GM23338 (cell line): Measurements from ENCODE around the gene ACBD4. TPM values are rescaled to one million over a fixed set of nuclear protein-coding genes. Genes with fewer than 3 reads are reported as not detected.

ENCODE experiments used
- ATAC-seq: fragments of 200-7000 bp; cut with Tn5 transposase; 3 replicates; pipeline ENCODE4 v1.9.1; 2020
- DNase-seq: peaks from one replicate; pipeline ENCODE4 v3.0.0-alpha.2; 2015; ENCODE audit warnings: low spot score
- H2AFZ ChIP-seq: fragments of 200-600 bp; sonication (generic); 2 replicates; pipeline ENCODE4 v1.8.0; 2016; ENCODE audit warnings: antibody characterized with exemption, mild to moderate bottlenecking, moderate library complexity
- H3F3A ChIP-seq: fragments of 200-600 bp; sonication (generic); replicated peaks from 2 replicates; pipeline ENCODE4 v1.8.0; 2017; ENCODE audit warnings: antibody characterized with exemption, mixed run types, low read depth
- H3K27ac ChIP-seq: fragments of 200-600 bp; sonication (generic); 2 replicates; pipeline ENCODE4 v1.6.1; 2016; ENCODE audit warnings: low read depth
- H3K27me3 ChIP-seq: fragments of 200-600 bp; sonication (generic); 2 replicates; pipeline ENCODE4 v1.8.0; 2016; ENCODE audit warnings: mild to moderate bottlenecking, mixed run types, moderate library complexity; ENCODE audit not compliant: insufficient read depth
- H3K36me3 ChIP-seq: fragments of 200-600 bp; sonication (generic); 2 replicates; pipeline ENCODE4 v1.8.0; 2016; ENCODE audit warnings: mild to moderate bottlenecking; ENCODE audit not compliant: insufficient read depth
- H3K4me1 ChIP-seq: fragments of 200-600 bp; sonication (generic); 2 replicates; pipeline ENCODE4 v1.8.0; 2016; ENCODE audit warnings: mild to moderate bottlenecking, moderate library complexity; ENCODE audit not compliant: insufficient read depth
- H3K4me2 ChIP-seq: fragments of 200-600 bp; sonication (generic); 2 replicates; pipeline ENCODE4 v1.7.1; 2017; ENCODE audit warnings: mixed run types
- H3K4me3 ChIP-seq: fragments of 200-600 bp; sonication (generic); 2 replicates; pipeline ENCODE4 v1.6.1; 2016; ENCODE audit warnings: mixed run types
- H3K79me2 ChIP-seq: fragments of 200-600 bp; sonication (generic); replicated peaks from 2 replicates; pipeline ENCODE4 v1.8.0; 2017; ENCODE audit warnings: mild to moderate bottlenecking; ENCODE audit not compliant: insufficient read depth
- H3K9me2 ChIP-seq: fragments of 200-600 bp; sonication (generic); 2 replicates; pipeline ENCODE4 v1.8.0; 2017; ENCODE audit not compliant: insufficient read depth
- H4K20me1 ChIP-seq: fragments of 200-600 bp; sonication (generic); replicated peaks from 2 replicates; pipeline ENCODE4 v1.8.0; 2017; ENCODE audit warnings: mild to moderate bottlenecking; ENCODE audit not compliant: insufficient read depth
- H3K27ac Mint-ChIP-seq: 2 replicates; pipeline ENCODE4 v1.8.0; 2020; ENCODE audit warnings: inconsistent platforms, mild to moderate bottlenecking, moderate library complexity, mixed read lengths
- H3K27me3 Mint-ChIP-seq: 3 replicates; pipeline ENCODE4 v1.8.0; 2022; ENCODE audit warnings: low read depth, mild to moderate bottlenecking, moderate library complexity, mixed read lengths, inconsistent platforms; ENCODE audit not compliant: insufficient read depth, poor library complexity
- H3K36me3 Mint-ChIP-seq: 3 replicates; pipeline ENCODE4 v1.8.0; 2021; ENCODE audit warnings: low read depth, mild to moderate bottlenecking, inconsistent platforms, moderate library complexity, mixed read lengths
- H3K4me1 Mint-ChIP-seq: 3 replicates; pipeline ENCODE4 v1.8.0; 2020; ENCODE audit warnings: mild to moderate bottlenecking, inconsistent platforms, mixed read lengths
- H3K4me3 Mint-ChIP-seq: 3 replicates; pipeline ENCODE4 v1.8.0; 2021; ENCODE audit warnings: moderate library complexity, mild to moderate bottlenecking, inconsistent platforms, mixed read lengths
- H3K9me3 Mint-ChIP-seq: 3 replicates; pipeline ENCODE4 v1.8.0; 2020; ENCODE audit warnings: moderate library complexity, mild to moderate bottlenecking, inconsistent platforms, mixed read lengths
- EZH2phosphoT487 ChIP-seq: fragments of 200-600 bp; sonication (generic); IDR thresholded peaks from one replicate; pipeline ENCODE4 v1.8.1; 2018; ENCODE audit warnings: antibody characterized with exemption; ENCODE audit not compliant: unreplicated experiment
- POLR2AphosphoS5 ChIP-seq: IDR thresholded peaks from 2 replicates; pipeline ENCODE4 v1.6.1; 2016; ENCODE audit warnings: antibody characterized with exemption, low read depth
- ZNF331 ChIP-seq: fragments of 250-450 bp; sonication (Bioruptor Pico); IDR thresholded peaks from 2 replicates; pipeline ENCODE4 v1.5.0; 2020; ENCODE audit warnings: low read depth, mild to moderate bottlenecking, moderate library complexity
- ZNF462 ChIP-seq: fragments of 250-450 bp; sonication (Bioruptor Pico); IDR thresholded peaks from 2 replicates; pipeline ENCODE4 v1.5.0; 2020; ENCODE audit warnings: mild to moderate bottlenecking, moderate library complexity
- polyA plus RNA-seq: library from polyadenylated mRNA; unstranded; fragments of >200 nt; fragmentation: Nextera tagmentation; extraction: Ambion mirVana; gene quantifications from 2 replicates; pipeline ENCODE4 v1.2.1, GENCODE V29; 2016
- total RNA-seq: library from RNA; depleted of rRNA; stranded (reverse); fragments of >200 nt; shearing (Covaris generic); gene quantifications from 2 replicates; pipeline ENCODE4 v1.2.3, GENCODE V29; 2014

Gene ACBD4
- total and polyA plus RNA-seq, 2 experiments from 2014 or later, result 4.5 to 6.7 TPM

- no peak overlapping the region for H3K27ac Mint-ChIP-seq
- H3K9me3 Mint-ChIP-seq, result no peaks in the 10 kb centered on the region
- H2AFZ ChIP-seq, result no peak overlapping the region
- DNase-seq (no peak), ATAC-seq (no peak)
- no peaks in the 10 kb centered on the region for H3K36me3 ChIP-seq
- no peaks in the 10 kb centered on the region for H3K36me3 Mint-ChIP-seq
- no peak overlapping the region for H3K4me3 Mint-ChIP-seq
- H3K4me1 Mint-ChIP-seq, result peaks cover 28% of the 10 kb centered on the region
- no peak overlapping the region for H3K27ac ChIP-seq
- no peaks in the 10 kb centered on the region for H4K20me1 ChIP-seq
- TF ChIP-seq ZNF331 (CRISPR knock-in tag), result no peak
- H3K4me3 ChIP-seq, result no peak overlapping the region
- H3K9me2 ChIP-seq, result no peaks in the 10 kb centered on the region
- H3K4me1 ChIP-seq, result peaks cover 4% of the 10 kb centered on the region; the same call in 1 of the 2 replicates
- H3K27me3 Mint-ChIP-seq, result peaks cover 11% of the 10 kb centered on the region
- H3K79me2 ChIP-seq, result 0 out of 2 replicates have a peak, but pooled peaks cover 2% of the 10 kb centered on the region
- no peaks in the 10 kb centered on the region for H3F3A ChIP-seq
- H3K27me3 ChIP-seq, result no peaks in the 10 kb centered on the region
- no peak overlapping the region for H3K4me2 ChIP-seq
Measured at GRCh38 chr17:45117848-45118646, 17.4 kb upstream of the ACBD4 start.

- Histone ChIP-seq H3K4me2 (no peak overlapping the region), H3K36me3 (no peaks in the 10 kb centered on the region), H4K20me1 (no peaks in the 10 kb centered on the region), H3K79me2 (0 out of 2 replicates have a peak, but pooled peaks cover 2% of the 10 kb centered on the region), H3F3A (no peaks in the 10 kb centered on the region), H3K27me3 (no peaks in the 10 kb centered on the region), H3K4me3 (no peak overlapping the region), H3K27ac (no peak overlapping the region), H3K9me2 (no peaks in the 10 kb centered on the region), H2AFZ (no peak overlapping the region), H3K4me1 (peaks cover 4% of the 10 kb centered on the region; the same call in 1 of the 2 replicates)
- no peak for TF ChIP-seq POLR2AphosphoS5
- TF ChIP-seq EZH2phosphoT487, result no peak
- no peak for TF ChIP-seq ZNF462 (CRISPR knock-in tag)
- no peak for DNase-seq
- Mint-ChIP-seq H3K4me3 (no peak overlapping the region), H3K27ac (no peak overlapping the region), H3K4me1 (peaks cover 27% of the 10 kb centered on the region), H3K27me3 (peaks cover 9% of the 10 kb centered on the region), H3K36me3 (no peaks in the 10 kb centered on the region), H3K9me3 (no peaks in the 10 kb centered on the region)
- no peak for ATAC-seq
Measured at GRCh38 chr17:45118691-45119090, 16.8 kb upstream of the ACBD4 start.
